IPS-18c (cell line): ENCODE measurements around the gene C5orf58.
"Not testable (repeated sequence)": the region's sequence is repeated elsewhere in the genome, so short reads cannot be mapped to it uniquely, and the experiment has no call there.

Source experiments
- H3K4me3 ChIP-seq: 2 replicates; pipeline ENCODE4 v1.7.0; 2013; ENCODE audit warnings: low read depth, mild to moderate bottlenecking, low read length, moderate library complexity; ENCODE audit not compliant: insufficient read depth
- H3K9me3 ChIP-seq: one replicate; pipeline ENCODE4 v1.6.1; 2013; ENCODE audit warnings: mild to moderate bottlenecking, low read length, moderate library complexity; ENCODE audit not compliant: control insufficient read depth, insufficient read depth

Gene C5orf58

GRCh38 chr5:170248172-170248930, 15.6 kb downstream of the C5orf58 start:
- Histone ChIP-seq H3K9me3 (no peaks in the 10 kb centered on the region), H3K4me3 (no peak overlapping the region)

DNA sequence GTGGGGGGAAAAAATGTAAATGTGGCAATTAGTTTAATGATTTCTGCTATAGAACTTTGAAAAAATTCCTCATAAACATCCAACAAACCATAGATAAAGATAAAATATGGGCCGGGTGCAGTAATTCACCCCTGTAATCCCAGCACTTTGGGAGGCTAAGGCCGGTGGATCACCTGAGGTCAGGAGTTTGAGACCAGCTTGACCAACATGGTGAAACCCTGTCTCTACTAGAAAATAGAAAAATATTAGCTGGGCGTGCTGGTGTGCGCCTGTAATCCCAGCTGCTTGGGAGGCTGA, 16.1 kb downstream of the C5orf58 start:
- H3K9me3 ChIP-seq, H3K4me3 ChIP-seq: not testable (repeated sequence)

DNA sequence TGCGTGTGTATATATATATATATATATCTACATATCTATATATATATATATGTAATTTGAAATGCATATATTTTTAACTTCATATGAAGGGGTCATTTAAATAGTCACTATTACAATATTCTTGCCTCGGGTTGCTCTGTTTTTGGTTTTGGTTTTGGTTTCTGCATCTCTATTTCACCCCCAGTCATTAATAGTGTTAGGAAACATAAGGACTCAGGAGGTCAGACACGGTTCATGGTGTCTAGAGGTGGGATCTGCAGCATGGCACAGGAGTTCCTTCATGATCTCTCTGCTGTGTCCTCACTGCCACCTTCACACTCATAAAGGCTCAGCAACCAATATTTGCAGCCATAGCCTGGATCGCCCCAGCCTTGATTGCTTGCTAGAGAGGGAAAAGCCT, 16.6 kb downstream of the C5orf58 start:
- no peaks in the 10 kb centered on the region for H3K9me3 ChIP-seq
- no peak overlapping the region for H3K4me3 ChIP-seq

DNA sequence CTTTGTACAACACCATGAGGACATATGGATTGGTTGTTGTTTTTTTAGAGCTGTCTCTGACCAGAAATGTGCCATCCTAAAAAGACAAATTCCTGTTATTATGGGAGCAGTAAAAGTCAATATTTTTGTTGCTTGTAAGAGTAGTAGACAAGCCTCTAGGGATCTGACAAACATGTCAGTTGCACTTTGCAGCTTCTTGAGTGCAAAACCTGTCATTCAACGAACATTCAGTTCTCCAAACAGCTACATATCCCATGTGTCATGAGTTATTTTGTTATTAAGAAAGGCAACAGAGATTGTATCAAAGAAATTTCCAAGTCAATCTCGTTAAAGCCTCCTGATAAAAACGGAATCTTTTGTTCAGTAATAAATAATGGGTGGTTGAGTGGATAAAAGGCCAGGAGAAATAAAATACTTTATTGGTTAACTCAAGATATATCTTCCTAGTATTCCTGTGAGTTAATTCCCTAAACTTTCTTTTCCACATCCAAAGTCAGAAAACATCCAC, 18.1 kb downstream of the C5orf58 start:
- Histone ChIP-seq H3K4me3 (no peak overlapping the region), H3K9me3 (no peaks in the 10 kb centered on the region)

DNA sequence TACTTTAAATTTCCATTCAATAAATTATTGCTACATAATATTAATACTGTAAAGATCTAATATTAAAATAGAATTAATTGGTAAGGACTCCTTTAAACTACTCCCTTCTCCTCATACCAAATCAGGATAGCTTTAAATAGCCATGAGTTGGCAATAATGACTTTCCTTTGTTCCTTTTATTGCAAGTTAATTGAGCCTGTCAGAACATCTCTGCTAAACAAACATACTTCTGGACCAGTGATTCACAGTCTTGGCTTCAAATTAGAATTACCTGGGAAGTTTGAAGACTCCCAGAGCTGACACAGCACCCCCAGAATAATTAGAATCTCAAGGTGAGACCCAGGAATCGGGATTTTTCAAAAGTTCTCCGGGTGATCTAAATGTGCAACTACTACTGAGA, 18.7 kb downstream of the C5orf58 start:
- H3K4me3 ChIP-seq, result no peak overlapping the region
- H3K9me3 ChIP-seq, result no peaks in the 10 kb centered on the region

GRCh38 chr5:170252109-170252508, 19.3 kb downstream of the C5orf58 start:
- H3K9me3 ChIP-seq, result no peaks in the 10 kb centered on the region
- H3K4me3 ChIP-seq, result no peak overlapping the region

DNA sequence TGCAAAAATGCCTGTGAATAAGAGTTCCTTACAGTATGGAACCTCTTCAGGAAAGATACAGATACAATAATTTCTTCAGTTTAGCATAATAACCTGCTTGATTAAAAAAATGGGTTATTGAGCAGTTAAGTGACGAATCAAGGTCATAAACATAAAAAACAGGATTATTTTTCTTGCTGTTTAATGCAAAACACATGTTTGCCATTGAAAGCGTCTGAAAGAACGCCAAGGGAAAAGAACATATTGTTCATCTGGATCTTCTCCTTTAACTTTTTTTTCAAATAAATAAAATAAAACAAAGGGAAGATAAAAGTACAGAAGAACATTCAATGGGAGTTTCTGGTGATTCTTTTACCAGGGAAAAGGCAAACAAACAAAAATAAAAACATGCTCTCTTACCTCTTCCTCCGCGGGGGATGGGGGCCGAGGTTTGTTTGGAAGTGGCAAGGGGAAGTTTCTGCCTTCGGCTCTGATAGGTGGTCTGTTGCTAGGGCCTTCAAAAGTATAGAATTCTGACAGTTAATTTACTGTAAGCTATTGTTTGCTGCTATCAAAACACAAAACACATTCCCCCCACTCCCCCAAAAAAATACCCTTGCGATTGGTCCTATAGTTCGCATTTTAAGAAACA, 20.1 kb downstream of the C5orf58 start:
- no peak overlapping the region for H3K4me3 ChIP-seq
- H3K9me3 ChIP-seq, result no peaks in the 10 kb centered on the region

DNA sequence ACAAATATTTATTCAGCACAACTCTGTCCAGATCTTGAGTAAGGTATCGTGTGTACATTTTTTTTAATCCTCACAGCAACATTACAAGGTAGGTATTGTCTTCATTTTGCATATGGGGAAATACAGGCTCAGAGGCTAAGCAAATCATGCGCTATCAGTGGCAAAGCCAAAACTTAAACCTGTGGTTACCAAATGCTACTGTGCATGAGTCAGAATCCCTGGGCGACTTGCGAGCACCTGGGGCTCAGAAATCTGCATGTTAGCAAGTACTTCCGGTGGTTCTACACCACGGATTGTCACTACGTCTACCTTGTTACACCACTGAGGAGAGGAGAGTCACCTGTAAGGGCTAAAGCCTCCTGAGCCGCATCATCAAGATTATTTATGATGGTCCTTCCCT, 21.3 kb downstream of the C5orf58 start:
- Histone ChIP-seq H3K4me3 (no peak overlapping the region), H3K9me3 (no peaks in the 10 kb centered on the region)

GRCh38 chr5:170256571-170256970, 23.8 kb downstream of the C5orf58 start:
- no peaks in the 10 kb centered on the region for H3K9me3 ChIP-seq
- H3K4me3 ChIP-seq, result no peak overlapping the region

DNA sequence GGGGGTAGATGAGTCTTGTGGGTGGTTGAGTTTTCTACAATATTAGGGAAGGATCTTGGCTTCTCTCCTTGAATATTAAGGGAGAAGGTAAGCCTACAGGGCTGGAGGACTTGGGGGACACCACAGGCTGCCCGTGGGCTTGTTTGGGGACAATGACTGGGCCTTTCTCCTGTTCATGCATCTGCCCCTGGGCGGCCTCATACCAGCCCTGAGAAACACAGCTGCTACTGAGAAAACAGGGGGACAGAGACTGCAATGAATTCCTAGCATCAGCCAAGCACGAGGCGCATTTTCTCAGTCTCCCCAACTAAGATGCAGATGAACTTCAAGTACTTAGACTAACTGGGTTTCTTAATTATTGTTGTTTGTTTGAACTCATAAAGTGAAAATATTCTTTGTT, 24.6 kb downstream of the C5orf58 start:
- no peaks in the 10 kb centered on the region for H3K9me3 ChIP-seq
- no peak overlapping the region for H3K4me3 ChIP-seq

GRCh38 chr5:170261528-170262043, 28.8 kb downstream of the C5orf58 start:
- H3K4me3 ChIP-seq, result no peak overlapping the region

GRCh38 chr5:170262061-170263045, 29.6 kb downstream of the C5orf58 start:
- Histone ChIP-seq H3K4me3 (no peak overlapping the region), H3K9me3 (no peaks in the 10 kb centered on the region)

More at GRCh38 chr5:170261528-170262043, 28.8 kb downstream of the C5orf58 start:
- no peaks in the 10 kb centered on the region for H3K9me3 ChIP-seq

DNA sequence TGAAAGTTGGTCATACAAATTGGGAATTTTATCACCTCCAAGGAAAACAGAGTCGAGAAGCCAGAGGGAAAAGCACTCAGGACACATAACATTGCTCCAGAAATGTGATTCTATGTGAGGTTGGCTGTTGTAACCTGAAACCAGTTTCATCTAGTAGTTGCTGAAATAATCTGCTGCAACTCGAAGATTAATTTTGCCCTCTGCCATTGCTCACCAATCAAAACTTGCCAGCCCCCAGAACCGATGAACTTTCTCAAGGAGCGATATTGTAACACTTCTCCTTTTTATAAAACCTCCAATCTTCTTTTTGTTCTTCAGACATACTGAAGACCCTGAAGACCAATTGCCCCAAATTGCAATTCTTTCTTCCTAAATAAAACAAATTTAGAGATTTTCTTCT, 31.1 kb downstream of the C5orf58 start:
- Histone ChIP-seq H3K9me3 (no peaks in the 10 kb centered on the region), H3K4me3 (no peak overlapping the region)

DNA sequence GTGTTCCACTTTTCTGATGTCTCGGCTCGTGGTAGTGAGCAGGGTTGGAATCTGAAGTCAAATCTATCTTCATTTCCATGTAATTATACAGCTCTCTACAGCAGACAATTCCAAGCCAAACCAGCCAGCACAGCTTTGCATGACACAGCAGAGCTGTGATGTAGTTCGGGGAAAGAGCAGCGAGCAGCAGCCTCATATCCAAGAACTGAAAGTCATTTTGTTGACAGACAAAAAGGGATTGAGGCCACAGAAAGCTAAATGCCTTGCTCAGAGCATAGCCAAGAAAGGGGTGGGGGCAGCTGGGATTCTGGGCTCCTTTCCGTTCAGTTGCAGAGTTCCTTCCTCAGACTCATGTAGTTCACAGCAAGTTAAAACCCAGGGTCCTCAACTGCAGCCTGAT, 32.7 kb downstream of the C5orf58 start:
- no peak overlapping the region for H3K4me3 ChIP-seq
- no peaks in the 10 kb centered on the region for H3K9me3 ChIP-seq

- Histone ChIP-seq H3K4me3 (no peak overlapping the region), H3K9me3 (no peaks in the 10 kb centered on the region)
These were observed 34.0 kb downstream of the C5orf58 start for GRCh38 chr5:170266570-170267381.

DNA sequence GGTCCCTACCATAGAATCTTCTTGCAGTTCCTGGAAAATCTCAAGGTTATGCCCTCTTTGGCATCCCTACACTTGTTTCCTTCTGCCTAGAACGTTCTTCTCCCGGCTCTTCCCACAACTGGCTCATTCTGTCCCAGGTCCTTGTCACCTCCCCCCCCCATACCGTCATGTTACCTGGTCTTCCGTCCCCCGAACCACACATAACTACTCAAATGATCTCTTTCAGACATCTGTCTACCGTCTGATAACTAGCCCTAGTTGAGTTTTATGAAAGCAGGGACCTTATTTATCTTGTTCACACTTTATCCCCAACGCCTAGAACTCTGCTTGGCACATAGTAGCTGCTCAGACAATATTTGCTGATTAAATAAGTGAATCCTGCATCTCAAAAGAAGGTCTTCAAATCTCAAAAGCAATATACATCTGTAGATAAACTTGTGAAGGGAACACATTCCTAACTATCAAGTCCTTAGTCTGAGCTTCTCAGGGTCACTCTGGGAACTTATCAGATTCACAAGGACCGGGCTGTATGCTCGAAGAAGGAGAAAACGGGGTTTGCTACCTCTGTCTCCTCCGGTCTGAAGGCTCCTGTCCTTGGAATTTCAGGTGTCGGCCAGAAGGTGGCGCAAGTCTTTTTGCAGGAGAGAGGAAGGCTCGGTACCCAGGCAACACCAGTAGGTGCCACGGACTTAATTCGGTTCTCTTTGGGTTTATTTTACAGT, 34.8 kb downstream of the C5orf58 start:
- Histone ChIP-seq H3K9me3 (peaks cover 3% of the 10 kb centered on the region), H3K4me3 (no peak overlapping the region)
